HUES48 (cell line): ENCODE measurements around the gene MYLK.

ENCODE experiments used
- H3K27ac ChIP-seq: one replicate; pipeline ENCODE4 v1.7.0; 2013; ENCODE audit warnings: low read depth, low read length, inconsistent platforms
- H3K27me3 ChIP-seq: 2 replicates; pipeline ENCODE4 v1.6.1; 2013; ENCODE audit warnings: mild to moderate bottlenecking, low read length; ENCODE audit not compliant: control insufficient read depth, insufficient read depth
- H3K36me3 ChIP-seq: 2 replicates; pipeline ENCODE4 v1.6.1; 2013; ENCODE audit warnings: low read length; ENCODE audit not compliant: control insufficient read depth, insufficient read depth
- H3K4me1 ChIP-seq: 2 replicates; pipeline ENCODE4 v1.6.1; 2013; ENCODE audit warnings: mild to moderate bottlenecking, low read length; ENCODE audit not compliant: control insufficient read depth, insufficient read depth
- H3K4me3 ChIP-seq: 2 replicates; pipeline ENCODE4 v1.5.1; 2013; ENCODE audit warnings: mild to moderate bottlenecking, low read depth, low read length
- H3K9ac ChIP-seq: 2 replicates; pipeline ENCODE4 v1.6.1; 2013; ENCODE audit warnings: mild to moderate bottlenecking, low read depth, low read length, moderate library complexity
- H3K9me3 ChIP-seq: 2 replicates; pipeline ENCODE4 v1.6.1; 2013; ENCODE audit warnings: low read length; ENCODE audit not compliant: control insufficient read depth, insufficient read depth

MYLK gene

DNA sequence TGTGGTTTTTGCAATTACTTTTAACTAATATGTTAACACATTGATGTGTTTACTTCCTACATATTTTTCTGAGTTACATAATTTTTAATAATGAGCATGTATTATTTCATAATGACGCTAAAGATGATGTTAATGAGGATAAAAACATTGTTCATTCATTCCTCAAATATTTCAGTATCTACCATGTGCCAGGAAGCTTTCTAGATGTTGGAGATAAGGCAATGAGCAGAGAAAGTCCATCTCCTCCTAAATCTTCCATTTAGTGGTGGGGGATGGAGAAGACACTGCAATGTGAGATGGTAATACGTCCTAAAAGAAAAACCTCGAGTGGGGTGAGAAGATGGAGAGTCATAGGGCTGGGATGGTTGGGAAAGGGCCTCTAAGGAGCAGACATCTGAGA, 132.7 kb downstream of the MYLK start:
- H3K9ac ChIP-seq, result no peak overlapping the region
- H3K4me3 ChIP-seq, result no peak overlapping the region
- 0 out of 2 replicates have a peak, but pooled peaks cover 2% of the 10 kb centered on the region for H3K36me3 ChIP-seq
- no peaks in the 10 kb centered on the region for H3K9me3 ChIP-seq
- H3K27ac ChIP-seq, result no peak overlapping the region
- H3K27me3 ChIP-seq, result no peaks in the 10 kb centered on the region
- H3K4me1 ChIP-seq, result 0 out of 2 replicates have a peak, but pooled peaks cover 3% of the 10 kb centered on the region

DNA sequence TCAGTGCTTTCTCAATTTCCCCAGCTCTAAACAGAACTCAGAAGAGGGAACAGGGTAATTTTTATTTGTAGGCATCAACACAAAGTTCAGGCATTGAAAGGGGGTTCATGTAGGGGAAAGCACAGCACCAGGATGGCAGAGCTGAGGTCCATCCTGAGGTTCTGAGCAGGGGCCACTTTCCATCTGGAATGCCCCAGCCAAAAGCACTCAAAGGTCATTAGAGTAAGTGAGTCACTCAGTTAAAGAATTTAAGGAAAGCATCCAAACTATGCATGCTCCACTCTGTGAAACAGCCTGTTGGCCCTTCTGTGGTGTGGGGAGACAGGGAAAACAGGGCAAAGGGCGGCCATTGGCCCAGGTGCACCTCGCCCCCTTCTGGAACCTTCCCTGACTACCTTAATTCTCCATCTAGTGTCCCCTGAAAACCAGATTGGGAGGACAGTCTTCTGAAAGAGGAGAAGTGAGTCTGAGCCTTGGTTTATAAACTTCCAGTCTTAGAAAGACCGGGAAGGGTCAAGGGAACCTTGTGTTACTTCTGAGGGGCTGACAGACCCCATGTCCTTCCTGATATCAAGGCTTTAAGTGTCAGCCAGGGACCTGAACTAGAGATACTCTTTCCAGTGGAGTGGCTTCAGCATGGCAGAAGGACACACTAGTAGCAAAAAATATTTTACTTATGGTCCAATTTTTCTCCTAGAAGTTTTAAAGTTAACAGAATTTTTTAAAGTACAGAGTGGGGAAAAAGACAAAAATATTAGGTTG, 133.3 kb downstream of the MYLK start:
- H3K4me3 ChIP-seq, result no peak overlapping the region
- H3K9ac ChIP-seq, result no peak overlapping the region
- H3K9me3 ChIP-seq, result no peaks in the 10 kb centered on the region
- 0 out of 2 replicates have a peak, but pooled peaks cover 3% of the 10 kb centered on the region for H3K4me1 ChIP-seq
- 0 out of 2 replicates have a peak, but pooled peaks cover 2% of the 10 kb centered on the region for H3K36me3 ChIP-seq
- no peaks in the 10 kb centered on the region for H3K27me3 ChIP-seq
- H3K27ac ChIP-seq, result no peak overlapping the region

DNA sequence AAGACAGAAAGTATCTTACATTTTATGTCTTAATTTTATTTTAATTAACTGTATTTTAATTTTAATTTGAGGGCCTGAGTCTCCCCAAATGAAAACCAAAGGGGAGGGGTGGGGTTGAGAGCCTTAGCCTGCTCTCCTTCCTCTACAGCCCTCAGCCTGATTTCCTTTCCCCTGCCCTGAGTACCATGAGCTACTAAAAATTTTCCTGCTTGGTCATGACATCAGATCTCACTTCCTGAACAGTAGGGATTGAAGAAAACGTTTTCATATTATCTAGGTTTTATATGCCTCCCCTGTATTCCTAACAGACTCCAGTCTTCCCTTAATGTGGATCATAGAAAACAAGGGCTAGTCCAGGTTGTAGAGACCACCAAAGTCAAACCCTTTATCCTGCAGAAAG, 133.9 kb downstream of the MYLK start:
- Histone ChIP-seq H3K9me3 (no peaks in the 10 kb centered on the region), H3K27me3 (no peaks in the 10 kb centered on the region), H3K36me3 (0 out of 2 replicates have a peak, but pooled peaks cover 2% of the 10 kb centered on the region), H3K27ac (no peak overlapping the region), H3K9ac (no peak overlapping the region), H3K4me1 (0 out of 2 replicates have a peak, but pooled peaks cover 3% of the 10 kb centered on the region), H3K4me3 (no peak overlapping the region)

DNA sequence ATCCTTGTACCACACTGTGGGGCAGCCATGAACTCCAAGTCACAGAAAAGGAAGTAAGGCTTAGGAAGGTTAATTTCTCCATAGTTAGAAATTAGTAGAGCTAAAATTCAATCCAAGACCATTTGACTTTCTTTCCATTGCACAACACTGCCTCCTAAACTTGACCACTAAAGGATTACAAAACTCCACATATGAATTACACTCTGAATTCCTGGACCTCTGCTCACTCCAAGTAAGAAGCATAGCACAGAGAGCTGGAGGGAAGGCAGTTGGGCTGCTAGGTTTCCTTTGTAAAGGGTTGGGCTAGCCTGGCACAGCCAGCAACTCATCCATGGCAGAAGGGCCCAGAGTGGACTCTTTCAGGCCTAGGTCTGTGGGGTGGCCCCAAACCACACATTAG, 134.4 kb downstream of the MYLK start:
- H3K36me3 ChIP-seq, result 0 out of 2 replicates have a peak, but pooled peaks cover 2% of the 10 kb centered on the region
- H3K4me3 ChIP-seq, result no peak overlapping the region
- no peaks in the 10 kb centered on the region for H3K9me3 ChIP-seq
- H3K27me3 ChIP-seq, result no peaks in the 10 kb centered on the region
- no peak overlapping the region for H3K9ac ChIP-seq
- H3K27ac ChIP-seq, result no peak overlapping the region
- H3K4me1 ChIP-seq, result 0 out of 2 replicates have a peak, but pooled peaks cover 3% of the 10 kb centered on the region

DNA sequence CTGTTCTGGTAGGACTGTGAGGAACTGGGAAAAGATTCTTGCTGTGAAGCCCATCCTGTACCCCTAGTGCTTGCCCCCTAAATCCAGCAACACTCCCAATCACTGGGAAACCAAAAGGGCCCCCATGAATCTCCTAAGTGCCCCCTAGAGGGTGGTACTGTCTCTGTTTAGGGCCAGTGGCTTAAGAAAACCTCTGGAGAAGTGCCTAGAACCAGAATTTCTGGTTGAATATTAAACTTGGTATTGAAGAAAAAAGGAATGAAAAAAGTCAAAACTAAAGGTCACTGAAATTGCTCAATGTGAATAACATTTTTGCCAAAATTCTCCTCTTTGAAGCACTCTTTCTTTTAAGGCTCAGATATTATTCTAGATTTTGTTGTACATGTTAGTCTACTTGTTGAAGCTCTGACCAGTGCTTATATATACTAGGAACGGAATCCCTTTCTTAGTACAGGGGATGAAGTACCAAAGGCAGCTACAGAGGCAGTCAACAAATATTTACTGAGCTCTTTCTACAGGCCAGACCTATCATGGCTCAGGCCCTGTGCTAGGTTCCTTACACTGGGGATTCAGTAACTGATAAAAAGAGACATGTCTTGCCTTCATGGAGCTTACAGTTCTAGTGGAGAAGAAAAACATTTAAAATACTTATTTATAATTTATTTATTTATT, 138.8 kb downstream of the MYLK start:
- H3K27me3 ChIP-seq, result no peaks in the 10 kb centered on the region
- no peak overlapping the region for H3K4me3 ChIP-seq
- H3K9ac ChIP-seq, result no peak overlapping the region
- H3K36me3 ChIP-seq, result no peaks in the 10 kb centered on the region
- H3K4me1 ChIP-seq, result no peaks in the 10 kb centered on the region
- H3K27ac ChIP-seq, result no peak overlapping the region
- no peaks in the 10 kb centered on the region for H3K9me3 ChIP-seq

DNA sequence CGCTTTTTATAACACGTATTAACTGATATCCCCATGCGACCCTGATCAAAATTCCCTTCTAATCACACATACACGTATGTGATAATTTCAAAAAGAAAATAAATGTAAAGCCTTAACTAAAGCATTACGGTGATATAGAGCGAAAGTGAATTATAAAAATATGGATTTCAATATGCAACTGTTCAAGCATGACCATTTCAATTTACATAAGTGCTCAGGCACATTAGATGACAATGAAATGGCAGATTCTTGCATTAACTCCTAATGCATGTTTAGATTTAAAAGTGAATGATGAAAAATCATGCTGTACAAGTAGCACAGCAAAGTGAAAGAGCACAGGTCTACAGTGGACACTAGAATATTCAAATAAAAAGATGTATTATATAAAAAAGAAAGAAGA, 140.1 kb downstream of the MYLK start:
- Histone ChIP-seq H3K27me3 (no peaks in the 10 kb centered on the region), H3K36me3 (no peaks in the 10 kb centered on the region), H3K27ac (no peak overlapping the region), H3K4me1 (no peaks in the 10 kb centered on the region), H3K9me3 (no peaks in the 10 kb centered on the region), H3K9ac (no peak overlapping the region), H3K4me3 (no peak overlapping the region)

DNA sequence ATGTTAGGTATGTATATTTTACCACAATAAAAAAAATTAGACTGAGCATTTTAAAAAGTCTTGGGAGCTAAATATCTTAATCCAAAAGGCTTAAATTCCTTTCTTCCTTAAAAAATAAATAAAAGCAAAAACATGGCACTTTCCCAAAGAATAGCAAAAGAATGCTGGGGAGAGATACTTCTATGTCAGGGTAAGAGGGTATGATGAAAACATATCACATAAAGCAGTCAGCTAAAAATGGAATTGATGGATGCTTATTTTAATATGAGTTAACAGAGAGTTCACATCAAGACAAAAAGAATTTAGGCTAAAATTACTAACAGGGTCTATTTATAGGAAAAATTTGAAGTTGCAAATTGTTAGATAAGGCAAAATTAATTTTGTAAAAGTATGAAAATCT, 141.0 kb downstream of the MYLK start:
- Histone ChIP-seq H3K9ac (no peak overlapping the region), H3K9me3 (no peaks in the 10 kb centered on the region), H3K36me3 (no peaks in the 10 kb centered on the region), H3K27ac (no peak overlapping the region), H3K4me1 (no peaks in the 10 kb centered on the region), H3K27me3 (no peaks in the 10 kb centered on the region), H3K4me3 (no peak overlapping the region)

DNA sequence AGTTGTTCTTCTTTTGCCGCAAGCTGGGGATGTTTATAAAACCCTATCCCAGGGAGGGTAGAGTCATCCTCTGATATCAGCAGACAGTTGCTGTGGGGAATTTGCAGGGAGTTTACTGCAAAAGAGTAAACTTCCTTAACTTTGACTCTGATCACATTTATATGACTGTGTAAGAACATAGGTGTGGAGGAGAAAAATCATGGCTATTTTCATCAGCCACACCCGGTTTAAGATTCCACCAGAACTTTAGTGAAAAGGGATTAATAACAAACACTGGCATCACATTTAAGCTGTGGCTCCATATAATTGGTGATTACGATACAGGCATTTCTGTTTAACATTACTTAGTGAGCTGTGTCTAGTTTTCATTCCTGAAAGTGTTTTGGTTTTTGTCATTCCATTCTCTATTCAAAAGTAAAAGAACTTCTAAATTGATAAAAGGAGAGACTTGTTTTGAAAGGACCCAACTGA, 143.1 kb downstream of the MYLK start:
- H3K9ac ChIP-seq, result no peak overlapping the region
- no peak overlapping the region for H3K4me3 ChIP-seq
- no peaks in the 10 kb centered on the region for H3K4me1 ChIP-seq
- H3K27ac ChIP-seq, result no peak overlapping the region
- no peaks in the 10 kb centered on the region for H3K27me3 ChIP-seq
- H3K36me3 ChIP-seq, result no peaks in the 10 kb centered on the region; the same call in 1 of the 2 replicates
- no peaks in the 10 kb centered on the region for H3K9me3 ChIP-seq

DNA sequence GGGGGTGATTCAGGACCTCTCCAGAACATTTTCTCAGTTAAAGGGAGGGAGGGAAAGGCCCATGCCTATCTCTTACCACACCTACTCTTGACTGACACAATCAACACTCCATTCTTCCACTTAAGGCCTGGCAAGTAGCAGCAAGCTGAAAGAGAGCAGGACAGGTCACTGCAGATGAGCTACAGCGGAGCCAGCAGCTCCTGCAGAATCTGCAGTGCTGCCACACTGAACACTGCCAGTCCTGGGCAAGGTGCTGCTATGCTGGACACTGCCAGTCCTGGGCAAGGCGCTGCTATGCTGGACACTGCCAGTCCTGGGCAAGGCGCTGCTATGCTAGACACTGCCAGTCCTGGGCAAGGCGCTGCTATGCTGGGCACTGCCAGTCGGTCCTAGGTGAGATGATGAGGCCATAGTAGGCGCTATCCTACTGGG, 143.7 kb downstream of the MYLK start:
- Histone ChIP-seq H3K9ac (no peak overlapping the region), H3K4me1 (no peaks in the 10 kb centered on the region), H3K36me3 (no peaks in the 10 kb centered on the region; the same call in 1 of the 2 replicates), H3K9me3 (no peaks in the 10 kb centered on the region), H3K27ac (no peak overlapping the region), H3K27me3 (no peaks in the 10 kb centered on the region), H3K4me3 (no peak overlapping the region)

DNA sequence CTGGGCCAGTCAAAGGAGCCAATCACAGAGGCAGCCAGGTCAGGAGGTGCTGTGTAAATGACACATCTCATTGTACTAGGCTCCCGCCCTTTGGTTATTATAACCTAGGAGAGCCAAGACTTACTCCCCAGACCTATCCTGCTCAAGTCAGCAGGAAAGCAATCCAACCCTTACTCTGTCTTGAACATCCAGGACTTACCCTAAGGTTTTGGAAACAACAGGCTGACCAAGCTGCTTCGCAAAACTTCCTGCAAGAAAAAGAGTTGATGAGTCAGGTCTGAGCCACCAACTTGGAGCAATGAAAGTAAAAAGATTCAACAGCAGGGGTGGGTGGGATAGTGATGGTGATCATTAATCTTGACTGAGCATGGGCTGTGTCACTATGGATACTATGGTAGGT, 144.4 kb downstream of the MYLK start:
- H3K27ac ChIP-seq, result no peak overlapping the region
- H3K9ac ChIP-seq, result no peak overlapping the region

DNA sequence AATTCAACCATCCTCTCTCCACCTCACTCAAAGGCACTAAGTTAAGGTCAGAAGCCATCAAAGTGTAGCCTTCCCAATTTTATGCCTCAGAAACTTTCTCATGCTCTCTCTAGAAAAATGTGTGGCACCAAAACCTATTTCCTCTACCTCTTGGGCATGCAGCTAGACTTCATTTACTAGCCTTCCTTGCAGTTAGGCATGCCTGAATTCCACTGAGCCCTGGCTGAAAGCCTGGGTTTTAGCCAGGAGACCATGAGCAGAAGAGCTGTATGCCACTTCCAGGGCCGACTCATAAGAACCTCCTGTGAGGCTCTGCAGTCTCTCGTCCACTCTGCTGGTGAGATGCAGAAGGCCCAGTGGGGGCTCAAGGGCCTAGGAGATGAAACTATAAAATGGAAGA, 145.0 kb downstream of the MYLK start:
- no peaks in the 10 kb centered on the region for H3K9me3 ChIP-seq
- H3K4me3 ChIP-seq, result no peak overlapping the region
- H3K27ac ChIP-seq, result no peak overlapping the region
- no peaks in the 10 kb centered on the region for H3K27me3 ChIP-seq
- H3K4me1 ChIP-seq, result no peaks in the 10 kb centered on the region
- no peaks in the 10 kb centered on the region; the same call in 1 of the 2 replicates for H3K36me3 ChIP-seq
- H3K9ac ChIP-seq, result no peak overlapping the region

More for the DNA sequence above, 144.4 kb downstream of the MYLK start:
- H3K4me3 ChIP-seq, result no peak overlapping the region
- H3K9me3 ChIP-seq, result no peaks in the 10 kb centered on the region
- no peaks in the 10 kb centered on the region for H3K4me1 ChIP-seq
- no peaks in the 10 kb centered on the region; the same call in 1 of the 2 replicates for H3K36me3 ChIP-seq
- H3K27me3 ChIP-seq, result no peaks in the 10 kb centered on the region
